HCT116 (cell line): ENCODE measurements around the gene GIT1. TPM values are rescaled to one million over a fixed set of nuclear protein-coding genes. Genes with fewer than 3 reads are reported as not detected.

Experiments
- ATAC-seq: fragments of 200-7000 bp; cut with Tn5 transposase; 2 replicates; pipeline ENCODE4 v1.9.1; 2020; ENCODE audit warnings: mild to moderate bottlenecking, moderate library complexity
- BruUV-seq: library from RNA; stranded (reverse); fragments of 400-500 nt; replicated peaks from 2 replicates; lab custom pipeline; 2021; lab: Mats Ljungman, UMichigan
- CTCF ChIA-PET: fragments of 300-600 bp; sonication (Branson Sonifier 250); formaldehyde crosslinking; loops from one replicate; lab custom pipeline; 2021; ENCODE audit warnings: antibody characterized with exemption; lab: Charles Lee
- POLR2A ChIA-PET: fragments of 300-600, 350-600 bp; sonication (Branson Sonifier 250); formaldehyde crosslinking; loops from one replicate; lab custom pipeline; 2021; ENCODE audit warnings: antibody characterized with exemption; lab: Charles Lee
- RAD21 ChIA-PET, 2 experiments: fragments of 300-600 bp; sonication (Branson Sonifier 250); formaldehyde crosslinking; loops; one replicate each; lab custom pipeline; 2023; ENCODE audit warnings: low total read pairs in 2 of 2; ENCODE audit not compliant: uncharacterized antibody in 2 of 2, unreplicated experiment in 2 of 2, low non-redundant PET in 1 of 2; lab: Charles Lee
- DNase-seq: peaks from one replicate; pipeline ENCODE4 v3.0.0-alpha.2; 2010; ENCODE audit warnings: low read depth, low spot score
- H2AFZ ChIP-seq: fragments of 200-600 bp; shearing (Covaris generic), sonication (generic); 2 replicates; pipeline ENCODE4 v1.6.1; 2017; ENCODE audit warnings: low read depth, mixed run types, mixed read lengths, antibody characterized with exemption, low read length; ENCODE audit not compliant: poor library complexity, severe bottlenecking
- H3K27ac ChIP-seq: 2 replicates; pipeline ENCODE4 v1.5.1; 2012; ENCODE audit warnings: low read depth, low read length
- H3K27me3 ChIP-seq: fragments of 200-600 bp; sonication (generic); 2 replicates; pipeline ENCODE4 v1.6.1; 2016; ENCODE audit warnings: mixed run types, low read length, mixed read lengths; ENCODE audit not compliant: insufficient read depth
- H3K36me3 ChIP-seq, 2 experiments: fragments of 200-500 bp in 1 of 2; fragments of 200-600 bp in 1 of 2; sonication (Bioruptor generic) in 1 of 2; sonication (generic) in 1 of 2; 2 replicates each; pipeline versions ENCODE4 v1.5.1 to v1.6.1; 2014 to 2016; ENCODE audit warnings: low read length in 2 of 2, inconsistent platforms in 1 of 2, mixed read lengths in 1 of 2, mixed run types in 1 of 2; ENCODE audit not compliant: insufficient read depth in 2 of 2, control insufficient read depth in 1 of 2
- H3K4me1 ChIP-seq, 2 experiments: fragments of 200-600 bp in 1 of 2; sonication (generic) in 1 of 2; 2 replicates each; pipeline versions ENCODE4 v1.5.1 to v1.6.1; 2012 to 2017; ENCODE audit warnings: low read length in 2 of 2, inconsistent platforms in 1 of 2, mild to moderate bottlenecking in 1 of 2, mixed read lengths in 1 of 2, mixed run types in 1 of 2, moderate library complexity in 1 of 2; ENCODE audit not compliant: insufficient read depth in 2 of 2, control insufficient read depth in 1 of 2
- H3K4me2 ChIP-seq: fragments of 200-600 bp; sonication (generic); 2 replicates; pipeline ENCODE4 v1.6.1; 2017; ENCODE audit warnings: mixed run types, low read length, mixed read lengths
- H3K4me3 ChIP-seq, 2 experiments: fragments of 200-600 bp in 1 of 2; sonication (generic) in 1 of 2; replicated peaks in 1 of 2; 2 replicates each; pipeline ENCODE4 v1.5.1; 2011 to 2016; ENCODE audit warnings: low read length in 2 of 2, control low read depth in 1 of 2, low read depth in 1 of 2, mild to moderate bottlenecking in 1 of 2, mixed read lengths in 1 of 2, mixed run types in 1 of 2
- H3K79me2 ChIP-seq: fragments of 200-600 bp; sonication (generic); 2 replicates; pipeline ENCODE4 v1.6.1; 2017; ENCODE audit warnings: mild to moderate bottlenecking, mixed run types, low read length, moderate library complexity, mixed read lengths; ENCODE audit not compliant: insufficient read depth
- H3K9ac ChIP-seq: fragments of 200-600 bp; sonication (generic); 2 replicates; pipeline ENCODE4 v1.6.1; 2016; ENCODE audit warnings: low read length, mixed read lengths
- H3K9me2 ChIP-seq: fragments of 200-600 bp; sonication (generic), shearing (Covaris generic); 2 replicates; pipeline ENCODE4 v1.6.1; 2017; ENCODE audit warnings: mixed run types, mild to moderate bottlenecking, moderate library complexity; ENCODE audit not compliant: insufficient read depth
- H3K9me3 ChIP-seq, 2 experiments: fragments of 200-500 bp in 1 of 2; fragments of 200-600 bp in 1 of 2; sonication (Bioruptor generic) in 1 of 2; sonication (generic) in 1 of 2; 2 replicates each; pipeline ENCODE4 v1.6.1; 2014 to 2017; ENCODE audit warnings: low read length in 2 of 2, mixed read lengths in 2 of 2, inconsistent platforms in 1 of 2, low read depth in 1 of 2, mild to moderate bottlenecking in 1 of 2, mixed run types in 1 of 2, moderate library complexity in 1 of 2; ENCODE audit not compliant: control insufficient read depth in 1 of 2, insufficient read depth in 1 of 2
- H4K20me1 ChIP-seq: fragments of 200-600 bp; sonication (generic), shearing (Covaris generic); 2 replicates; pipeline ENCODE4 v1.6.1; 2017; ENCODE audit warnings: mixed run types, mild to moderate bottlenecking, moderate library complexity; ENCODE audit not compliant: insufficient read depth
- ATF3 ChIP-seq: IDR thresholded peaks from 2 replicates; pipeline ENCODE4 v1.6.1; 2012
- CBX3 ChIP-seq: IDR thresholded peaks from 2 replicates; pipeline ENCODE4 v1.6.1; 2012; ENCODE audit warnings: low read depth
- EZH2phosphoT487 ChIP-seq: fragments of 200-600 bp; IDR thresholded peaks from 2 replicates; pipeline ENCODE4 v1.6.1; 2018; ENCODE audit warnings: antibody characterized with exemption, borderline replicate concordance
- FOSL1 ChIP-seq: IDR thresholded peaks from 2 replicates; pipeline ENCODE4 v1.6.1; 2012; ENCODE audit warnings: low read depth
- MAX ChIP-seq: IDR thresholded peaks from 2 replicates; pipeline ENCODE4 v1.6.1; 2012
- POLR2A ChIP-seq: IDR thresholded peaks from 2 replicates; pipeline ENCODE4 v1.7.0; 2011; ENCODE audit warnings: borderline replicate concordance; ENCODE audit not compliant: insufficient read depth, insufficient read length; ENCODE audit errors: extremely low read depth
- RAD21 ChIP-seq: IDR thresholded peaks from 2 replicates; pipeline ENCODE4 v1.6.1; 2012; ENCODE audit warnings: low read depth, mild to moderate bottlenecking
- REST ChIP-seq: IDR thresholded peaks from 2 replicates; pipeline ENCODE4 v1.6.1; 2012; ENCODE audit warnings: low read depth
- SP1 ChIP-seq: IDR thresholded peaks from 2 replicates; pipeline ENCODE4 v1.6.1; 2012; ENCODE audit warnings: low read depth
- SRF ChIP-seq: IDR thresholded peaks from 2 replicates; pipeline ENCODE4 v1.6.1; 2012; ENCODE audit warnings: low read depth
- TCF7L2 ChIP-seq: IDR thresholded peaks from 2 replicates; pipeline ENCODE4 v1.7.0; 2011; ENCODE audit warnings: borderline replicate concordance, inconsistent platforms; ENCODE audit not compliant: insufficient read depth, insufficient read length; ENCODE audit errors: extremely low read depth
- ZFX ChIP-seq: fragments of 450-650 bp; IDR thresholded peaks from 2 replicates; pipeline ENCODE4 v1.6.1; 2017
- ZNF274 ChIP-seq: fragments of 200-500 bp; sonication (Bioruptor generic); IDR thresholded peaks from 2 replicates; pipeline ENCODE4 v1.6.1; 2014; ENCODE audit warnings: mild to moderate bottlenecking, low read depth, low read length, inconsistent platforms
- intact Hi-C: fragments of 100-400 bp; cut with micrococcal nuclease; formaldehyde crosslinking; loops from 2 replicates; pipeline ENCODE4 v1.10.0; 2022
- total RNA-seq: library from RNA; stranded (reverse); gene quantifications from one replicate; pipeline ENCODE4 v1.2.1, GENCODE V29; 2021; ENCODE audit not compliant: unreplicated experiment

The GIT1 gene
- total RNA-seq, 1 experiment from 2014 or later = 76.5 TPM

- Histone ChIP-seq H3K9me2 (no peaks in the 10 kb centered on the region), H3K36me3 (no peaks in the 10 kb centered on the region), H3K4me2 (peak overlapping the region; percentile 97), H3K27ac (0 out of 2 replicates have a peak overlapping the region, but pooled peaks have one; percentile 8), H3K4me1 (peaks cover 54 to 89% of the 10 kb centered on the region in 2 experiments), H2AFZ (no peak overlapping the region), H3K4me3 (peak overlapping the region; percentile 70 to 80), H3K27me3 (no peaks in the 10 kb centered on the region), H3K9me3 (no peaks in the 10 kb centered on the region), H3K9ac (peak overlapping the region; percentile 72), H4K20me1 (no peaks in the 10 kb centered on the region), H3K79me2 (no peaks in the 10 kb centered on the region)
- POLR2A ChIA-PET = no interaction called here
- DNase-seq (no peak), ATAC-seq (no peak)
- RAD21 ChIA-PET = no interaction called here
- intact Hi-C loops = no loop called here
- CTCF ChIA-PET = interaction anchor here (1.6 kb wide), 1 partner anchor 30 kb away, joined by 4 read pairs; no protein-coding TSS in a partner anchor
- TSS peak; percentile 24 for BruUV-seq
- TF ChIP-seq SP1 = no peak
- TF ChIP-seq FOSL1 = no peak
- no peak for TF ChIP-seq ZNF274
- TF ChIP-seq SRF = no peak
These were observed 32.3 kb upstream of the GIT1 start for GRCh38 chr17:29621751-29622194.

- no peaks in the 10 kb centered on the region for H3K79me2 ChIP-seq
- intact Hi-C loops = no loop called here
- H4K20me1 ChIP-seq = no peaks in the 10 kb centered on the region
- POLR2A ChIA-PET = no interaction called here
- H3K9me2 ChIP-seq = no peaks in the 10 kb centered on the region
- H3K4me3 ChIP-seq = 0 out of 4 replicates have a peak overlapping the region, but pooled peaks of 1 of the 2 experiments have one; percentile 6
- BruUV-seq = no TSS peak
- RAD21 ChIA-PET = interaction anchor here in 1 of 2 experiments (1.5 kb wide), 1 partner anchor 18 kb away, joined by 7 read pairs; no protein-coding TSS in a partner anchor
- H3K4me2 ChIP-seq = peak overlapping the region; percentile 97
- CTCF ChIA-PET = interaction anchor here (1.7 to 4.6 kb wide), 3 partner anchors 18 to 473 kb away, joined by 17 to 61 read pairs (median 33); partner anchors contain the start of gene SSH2
- H3K9me3 ChIP-seq = no peaks in the 10 kb centered on the region
- H3K36me3 ChIP-seq = no peaks in the 10 kb centered on the region
- H2AFZ ChIP-seq = no peak overlapping the region
- no peak overlapping the region; the same call in 1 of the 2 replicates for H3K9ac ChIP-seq
- peak overlapping the region; percentile 18; the same call in 1 of the 2 replicates for H3K27ac ChIP-seq
- no peaks in the 10 kb centered on the region for H3K27me3 ChIP-seq
- DNase-seq = no peak
- peaks cover 54 to 94% of the 10 kb centered on the region in 2 experiments for H3K4me1 ChIP-seq
- ATAC-seq = no peak
- no peak for TF ChIP-seq EZH2phosphoT487
- TF ChIP-seq REST = no peak
- TF ChIP-seq TCF7L2 = no peak
- no peak for TF ChIP-seq ATF3
- no peak for TF ChIP-seq RAD21
- no peak for TF ChIP-seq POLR2A
- no peak for TF ChIP-seq CBX3
- no peak for TF ChIP-seq ZFX
- TF ChIP-seq ZNF274 = no peak
- no peak for TF ChIP-seq SRF
- no peak for TF ChIP-seq MAX
These were observed 31.5 kb upstream of the GIT1 start for GRCh38 chr17:29620779-29621500.
